ENCODE results near the gene KLHL29. TPM values are rescaled to one million over a fixed set of nuclear protein-coding genes. Genes with fewer than 3 reads are reported as not detected.

KLHL29 gene
- total RNA-seq, 1 experiment from 2014 or later: 3.4 TPM

DNA sequence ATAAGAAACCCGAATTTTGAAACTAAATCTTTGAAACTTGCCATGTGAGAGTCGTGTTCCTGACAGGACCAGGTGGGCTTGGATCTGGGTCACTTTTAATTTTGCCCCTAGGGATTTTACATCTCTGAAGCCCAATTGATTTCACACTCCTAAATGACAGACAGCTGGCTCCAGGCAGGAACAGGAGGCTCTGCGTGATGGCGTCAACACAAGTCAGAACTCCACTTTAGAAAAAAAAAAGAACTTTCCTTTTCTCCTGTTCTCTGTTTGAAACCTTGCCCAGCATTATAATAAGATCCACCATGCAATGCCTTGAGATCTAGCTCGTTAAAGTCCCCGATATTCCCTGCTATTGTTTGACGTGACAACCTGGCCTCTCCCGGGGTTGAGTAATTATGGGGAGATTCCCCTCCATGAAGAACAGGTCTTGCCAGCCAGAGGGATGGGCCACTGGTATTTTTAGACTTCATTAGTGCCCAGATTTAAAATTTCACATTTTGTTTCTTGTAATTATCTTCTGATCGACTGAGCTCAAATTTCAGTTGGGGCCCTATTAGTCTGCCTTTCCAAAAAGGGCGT, 260.3 kb downstream of the KLHL29 start:
- Histone ChIP-seq H3K27me3 (ENCODE audit: insufficient read depth, low read depth) (no peaks in the 10 kb centered on the region), H3K79me2 (ENCODE audit: low read depth) (no peaks in the 10 kb centered on the region), H3K4me3 (no peak overlapping the region), H3K4me1 (replicated peaks; ENCODE audit: insufficient read depth) (peaks cover under 1% of the 10 kb centered on the region; the same call in 1 of the 2 replicates), H2AFZ (no peak overlapping the region), H3F3A (ENCODE audit: insufficient read depth, low read depth) (no peaks in the 10 kb centered on the region), H3K9me2 (ENCODE audit: insufficient read depth) (no peaks in the 10 kb centered on the region), H3K9me3 (ENCODE audit: insufficient read depth, low read depth) (no peaks in the 10 kb centered on the region), H3K27ac (no peak overlapping the region), H3K36me3 (ENCODE audit: low read depth) (no peaks in the 10 kb centered on the region), H4K20me1 (ENCODE audit: insufficient read depth) (no peaks in the 10 kb centered on the region), H3K4me2 (no peak overlapping the region)
- POLR2A ChIA-PET (ENCODE audit: unreplicated experiment): interaction anchor here (0.5 kb wide), 1 partner anchor 376 kb away, joined by 9 read pairs; no protein-coding TSS in a partner anchor
- intact Hi-C loops (cut with micrococcal nuclease; ENCODE audit: unreplicated experiment): loop anchor here (10.0 kb wide), 1 partner anchor 631 kb away; no protein-coding TSS in a partner anchor
- DNase-seq: no peak
- CTCF ChIA-PET: no interaction called here
- no peak for TF ChIP-seq EZH2 (IDR thresholded peaks at IDR 0.05; ENCODE audit: low read depth)
- TF ChIP-seq, protein P1, sequence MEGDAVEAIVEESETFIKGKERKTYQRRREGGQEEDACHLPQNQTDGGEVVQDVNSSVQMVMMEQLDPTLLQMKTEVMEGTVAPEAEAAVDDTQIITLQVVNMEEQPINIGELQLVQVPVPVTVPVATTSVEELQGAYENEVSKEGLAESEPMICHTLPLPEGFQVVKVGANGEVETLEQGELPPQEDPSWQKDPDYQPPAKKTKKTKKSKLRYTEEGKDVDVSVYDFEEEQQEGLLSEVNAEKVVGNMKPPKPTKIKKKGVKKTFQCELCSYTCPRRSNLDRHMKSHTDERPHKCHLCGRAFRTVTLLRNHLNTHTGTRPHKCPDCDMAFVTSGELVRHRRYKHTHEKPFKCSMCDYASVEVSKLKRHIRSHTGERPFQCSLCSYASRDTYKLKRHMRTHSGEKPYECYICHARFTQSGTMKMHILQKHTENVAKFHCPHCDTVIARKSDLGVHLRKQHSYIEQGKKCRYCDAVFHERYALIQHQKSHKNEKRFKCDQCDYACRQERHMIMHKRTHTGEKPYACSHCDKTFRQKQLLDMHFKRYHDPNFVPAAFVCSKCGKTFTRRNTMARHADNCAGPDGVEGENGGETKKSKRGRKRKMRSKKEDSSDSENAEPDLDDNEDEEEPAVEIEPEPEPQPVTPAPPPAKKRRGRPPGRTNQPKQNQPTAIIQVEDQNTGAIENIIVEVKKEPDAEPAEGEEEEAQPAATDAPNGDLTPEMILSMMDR (conservative IDR thresholded peaks at IDR 0.05): no peak
- BruUV-seq (replicated peaks): no TSS peak

DNA sequence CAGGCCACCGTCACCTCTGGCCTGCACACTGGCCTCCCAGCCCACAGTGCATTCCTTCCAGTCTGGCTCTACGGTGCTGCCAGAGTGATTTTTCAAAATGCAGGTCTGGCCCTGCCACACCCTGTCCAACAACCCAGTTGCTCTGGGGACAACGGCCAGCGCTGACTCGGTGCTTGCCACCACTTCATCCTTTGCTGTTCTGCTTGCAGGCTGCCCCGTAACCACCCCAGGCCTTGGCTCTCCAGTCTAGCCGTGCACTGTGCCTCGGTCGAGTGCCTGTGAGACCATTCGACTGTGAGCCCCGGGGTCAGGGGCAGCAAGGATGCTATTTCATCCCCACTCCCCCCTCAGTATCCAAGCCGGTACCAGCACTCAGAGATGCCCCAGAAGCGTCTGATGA, 262.6 kb downstream of the KLHL29 start:
- BruUV-seq (replicated peaks): no TSS peak
- CTCF ChIA-PET: no interaction called here

DNA sequence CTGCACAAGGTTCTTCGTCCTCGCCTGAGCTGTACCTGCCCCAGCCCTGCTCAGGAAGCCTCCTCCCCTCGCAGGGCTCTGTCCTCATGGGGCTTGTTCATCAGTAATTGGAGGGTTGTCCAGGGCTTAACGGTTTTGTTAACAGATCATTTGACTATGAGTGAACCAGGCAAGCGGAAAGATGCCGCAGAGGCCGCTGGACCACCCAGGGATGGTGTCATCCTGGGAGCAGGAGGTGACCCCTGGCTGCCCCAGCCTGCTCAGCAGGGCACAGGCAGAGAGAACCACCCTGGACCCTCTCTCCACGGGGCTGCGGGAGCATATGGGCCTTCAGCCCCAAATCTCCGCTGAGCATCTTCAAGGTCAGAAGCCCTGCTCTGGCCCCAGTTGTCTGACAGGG, 264.3 kb downstream of the KLHL29 start:
- ChIA-PET POLR2A (ENCODE audit: unreplicated experiment) (no interaction called here), CTCF (no interaction called here)
- H4K20me1 ChIP-seq (ENCODE audit: insufficient read depth): no peaks in the 10 kb centered on the region
- no peak overlapping the region for H2AFZ ChIP-seq
- H3K27me3 ChIP-seq (ENCODE audit: insufficient read depth, low read depth): no peaks in the 10 kb centered on the region
- no peak overlapping the region for H3K4me3 ChIP-seq
- H3K27ac ChIP-seq: no peak overlapping the region
- no peak overlapping the region for H3K4me2 ChIP-seq
- no peaks in the 10 kb centered on the region for H3K9me2 ChIP-seq (ENCODE audit: insufficient read depth)
- no peaks in the 10 kb centered on the region for H3K79me2 ChIP-seq (ENCODE audit: low read depth)
- H3F3A ChIP-seq (ENCODE audit: insufficient read depth, low read depth): no peaks in the 10 kb centered on the region
- TF ChIP-seq, protein P1 (conservative IDR thresholded peaks at IDR 0.05): no peak
- TF ChIP-seq EZH2 (IDR thresholded peaks at IDR 0.05; ENCODE audit: low read depth): no peak
- DNase-seq: no peak
- no peaks in the 10 kb centered on the region for H3K9me3 ChIP-seq (ENCODE audit: insufficient read depth, low read depth)
- no TSS peak for BruUV-seq (replicated peaks)
- no peaks in the 10 kb centered on the region for H3K36me3 ChIP-seq (ENCODE audit: low read depth)
- peaks cover 7% of the 10 kb centered on the region for H3K4me1 ChIP-seq (replicated peaks; ENCODE audit: insufficient read depth)
- intact Hi-C loops (cut with micrococcal nuclease; ENCODE audit: unreplicated experiment): loop anchor here (10.0 kb wide), 1 partner anchor 635 kb away; no protein-coding TSS in a partner anchor

More for the DNA sequence above, 262.6 kb downstream of the KLHL29 start:
- intact Hi-C loops (cut with micrococcal nuclease; ENCODE audit: unreplicated experiment): loop anchor here (10.0 kb wide), 1 partner anchor 633 kb away; no protein-coding TSS in a partner anchor
- H3K36me3 ChIP-seq (ENCODE audit: low read depth): no peaks in the 10 kb centered on the region
- H2AFZ ChIP-seq: no peak overlapping the region
- no peaks in the 10 kb centered on the region for H3K79me2 ChIP-seq (ENCODE audit: low read depth)
- no peaks in the 10 kb centered on the region for H3F3A ChIP-seq (ENCODE audit: insufficient read depth, low read depth)
- no peaks in the 10 kb centered on the region for H3K9me2 ChIP-seq (ENCODE audit: insufficient read depth)
- POLR2A ChIA-PET (ENCODE audit: unreplicated experiment): no interaction called here
- TF ChIP-seq EZH2 (IDR thresholded peaks at IDR 0.05; ENCODE audit: low read depth): no peak
- TF ChIP-seq, protein P1 (conservative IDR thresholded peaks at IDR 0.05): no peak
- peaks cover 7% of the 10 kb centered on the region for H3K4me1 ChIP-seq (replicated peaks; ENCODE audit: insufficient read depth)
- no peaks in the 10 kb centered on the region for H3K9me3 ChIP-seq (ENCODE audit: insufficient read depth, low read depth)
- no peaks in the 10 kb centered on the region for H4K20me1 ChIP-seq (ENCODE audit: insufficient read depth)
- H3K27ac ChIP-seq: no peak overlapping the region
- H3K27me3 ChIP-seq (ENCODE audit: insufficient read depth, low read depth): no peaks in the 10 kb centered on the region
- no peak overlapping the region for H3K4me3 ChIP-seq
- no peak for DNase-seq
- no peak overlapping the region for H3K4me2 ChIP-seq
